Endothelial cell of umbilical vein (primary cell): ENCODE results near the gene FCRL2. TPM values are rescaled to one million over a fixed set of nuclear protein-coding genes. Genes with fewer than 3 reads are reported as not detected.

Experiments used
- BruUV-seq: library from RNA; stranded (reverse); fragments of 400-500 nt; replicated peaks from 2 replicates; lab custom pipeline; 2021; lab: Mats Ljungman, UMichigan
- CTCF ChIA-PET: fragments of 300-600, 350-600 bp; sonication (Branson Sonifier 250); formaldehyde crosslinking; loops from one replicate; lab custom pipeline; 2021; ENCODE audit warnings: antibody characterized with exemption, inconsistent platforms; lab: Charles Lee
- POLR2A ChIA-PET: fragments of 300-600, 350-600 bp; sonication (Branson Sonifier 250); formaldehyde crosslinking; loops from one replicate; lab custom pipeline; 2021; ENCODE audit warnings: antibody characterized with exemption, inconsistent platforms; lab: Charles Lee
- DNase-seq: peaks from one replicate; pipeline ENCODE4 v3.0.0-alpha.2; 2011; ENCODE audit warnings: low read depth, low spot score
- FAIRE-seq: peaks from 2 replicates; lab custom pipeline; 2011; peaks lifted over from hg19 to GRCh38; lab: Jason Lieb, UNC
- H2AFZ ChIP-seq: 2 replicates; pipeline ENCODE4 v1.6.0; 2012; ENCODE audit warnings: low read depth, low read length, control low read depth, inconsistent platforms
- H3K27ac ChIP-seq: 2 replicates; pipeline ENCODE4 v1.5.1; 2011; ENCODE audit warnings: low read depth, mild to moderate bottlenecking, control low read depth, low read length, moderate library complexity; ENCODE audit not compliant: insufficient read depth
- H3K27me3 ChIP-seq, 2 experiments: 2 replicates each; pipeline versions ENCODE4 v1.6.0 to v1.6.1; 2011; ENCODE audit warnings: low read length in 2 of 2, mixed read lengths in 1 of 2; ENCODE audit not compliant: control insufficient read depth in 2 of 2, insufficient read depth in 2 of 2
- H3K36me3 ChIP-seq, 2 experiments: 2 replicates in 1 of 2; 3 replicates in 1 of 2; pipeline ENCODE4 v1.5.1; 2011; ENCODE audit warnings: low read length in 2 of 2, mild to moderate bottlenecking in 1 of 2, moderate library complexity in 1 of 2; ENCODE audit not compliant: control insufficient read depth in 2 of 2, insufficient read depth in 2 of 2; ENCODE audit errors: extremely low read depth in 1 of 2
- H3K4me1 ChIP-seq: 3 replicates; pipeline ENCODE4 v1.5.1; 2011; ENCODE audit warnings: mild to moderate bottlenecking, low read length; ENCODE audit not compliant: control insufficient read depth, insufficient read depth; ENCODE audit errors: extremely low read depth
- H3K4me2 ChIP-seq: 2 replicates; pipeline ENCODE4 v1.6.1; 2011; ENCODE audit warnings: low read length, control low read depth, mixed read lengths; ENCODE audit not compliant: insufficient read depth
- H3K4me3 ChIP-seq, 3 experiments: fragments of 200-600 bp in 1 of 3; sonication (generic), shearing (Covaris generic) in 1 of 3; replicated peaks in 1 of 3; 2 replicates each; pipeline ENCODE4 v1.5.1; 2011 to 2016; ENCODE audit warnings: control low read depth in 3 of 3, low read length in 3 of 3, mild to moderate bottlenecking in 2 of 3, inconsistent platforms in 1 of 3, low read depth in 1 of 3, moderate library complexity in 1 of 3; ENCODE audit not compliant: insufficient read depth in 1 of 3
- H3K79me2 ChIP-seq: 2 replicates; pipeline ENCODE4 v1.6.0; 2012; ENCODE audit warnings: low read length, inconsistent platforms; ENCODE audit not compliant: control insufficient read depth, insufficient read depth
- H3K9ac ChIP-seq: replicated peaks from 2 replicates; pipeline ENCODE3; 2011; ENCODE audit warnings: low read length, control low read depth; ENCODE audit not compliant: insufficient read depth; ENCODE audit errors: extremely low read depth
- H3K9me1 ChIP-seq: replicated peaks from 3 replicates; pipeline ENCODE4 v1.6.0; 2011; ENCODE audit warnings: mild to moderate bottlenecking, low read length; ENCODE audit not compliant: control insufficient read depth, insufficient read depth; ENCODE audit errors: extremely low read depth
- H3K9me3 ChIP-seq: replicated peaks from 2 replicates; pipeline ENCODE4 v1.5.1; 2012; ENCODE audit warnings: low read length, inconsistent platforms; ENCODE audit not compliant: control insufficient read depth, insufficient read depth
- H4K20me1 ChIP-seq: replicated peaks from 2 replicates; pipeline ENCODE3; 2011; ENCODE audit warnings: mild to moderate bottlenecking, low read length; ENCODE audit not compliant: control insufficient read depth, insufficient read depth; ENCODE audit errors: extremely low read depth
- CTCF ChIP-seq, 2 donors: IDR thresholded peaks; 1 replicate in 1 of 2; 2 replicates in 1 of 2; pipeline ENCODE4 v1.5.1; 2011; ENCODE audit warnings: low read length in 2 of 2, mild to moderate bottlenecking in 2 of 2, moderate library complexity in 2 of 2, control low read depth in 1 of 2, inconsistent platforms in 1 of 2, low read depth in 1 of 2; ENCODE audit not compliant: insufficient read depth in 1 of 2; ENCODE audit errors: extremely low read depth in 1 of 2
- EZH2 ChIP-seq: IDR thresholded peaks from 2 replicates; pipeline ENCODE4 v1.6.1; 2012; ENCODE audit warnings: borderline replicate concordance, low read depth, mild to moderate bottlenecking, moderate library complexity, low read length, inconsistent platforms; ENCODE audit not compliant: severe bottlenecking
- FOS ChIP-seq: IDR thresholded peaks from 2 replicates; pipeline ENCODE4 v1.6.1; 2011; ENCODE audit warnings: mild to moderate bottlenecking, low read length, moderate library complexity, borderline replicate concordance; ENCODE audit not compliant: insufficient read depth
- GATA2 ChIP-seq: IDR thresholded peaks from 2 replicates; pipeline ENCODE4 v1.7.0; 2011; ENCODE audit warnings: low read depth, mild to moderate bottlenecking, moderate library complexity, mixed read lengths, low read length; ENCODE audit not compliant: insufficient read length, insufficient read depth
- JUN ChIP-seq: IDR thresholded peaks from 2 replicates; pipeline ENCODE4 v1.6.1; 2011; ENCODE audit warnings: borderline replicate concordance, low read depth; ENCODE audit not compliant: insufficient read length, insufficient read depth
- MAX ChIP-seq: IDR thresholded peaks from 2 replicates; pipeline ENCODE4 v1.6.1; 2011; ENCODE audit not compliant: insufficient read depth, insufficient read length
- MYC ChIP-seq: IDR thresholded peaks from one replicate; pipeline ENCODE4 v1.6.1; 2011; ENCODE audit warnings: mild to moderate bottlenecking, low read depth, low read length
- POLR2A ChIP-seq: IDR thresholded peaks from 2 replicates; pipeline ENCODE4 v1.6.1; 2012; ENCODE audit warnings: low read depth, mild to moderate bottlenecking, control low read depth, low read length
- POLR2AphosphoS5 ChIP-seq: IDR thresholded peaks from 2 replicates; pipeline ENCODE4 v1.6.1; 2012; ENCODE audit warnings: low read depth, mild to moderate bottlenecking, control low read depth, low read length, moderate library complexity; ENCODE audit not compliant: insufficient read depth
- dilution Hi-C: fragments of 300-500 bp; cut with MboI; formaldehyde crosslinking; loops from one replicate; pipeline ENCODE4 v1.15.0; 2019; ENCODE audit warnings: low sequenced_read_pairs; ENCODE audit not compliant: extremely low pct_ligation_motif_present
- intact Hi-C: fragments of 100-400 bp; cut with micrococcal nuclease; formaldehyde crosslinking; loops from one replicate; pipeline ENCODE4 v1.10.0; 2022
- polyA plus RNA-seq, 4 experiments: library from polyadenylated mRNA; depleted of rRNA in 3 of 4; stranded (reverse) in 3 of 4; unstranded in 1 of 4; fragments of >200 nt; gene quantifications; 2 replicates each; pipeline versions ENCODE4 v1.2.1 to v1.2.3, GENCODE V29; 2011 to 2012; ENCODE audit warnings: missing spikeins in 1 of 4
- total RNA-seq: library from RNA; stranded (reverse); gene quantifications from 2 replicates; pipeline ENCODE4 v1.2.3, GENCODE V29; 2021

FCRL2 gene
- total and polyA plus RNA-seq, 2 donors (not counting 3 experiments of a cell fraction or from before 2014, with no cell fraction given) = not detected

GRCh38 chr1:157696966-157697628 is 79.8 kb downstream of the FCRL2 start:
- Histone ChIP-seq H4K20me1 (no peaks in the 10 kb centered on the region), H3K27me3 (no peaks in the 10 kb centered on the region), H3K4me2 (no peak overlapping the region), H3K9me1 (no peaks in the 10 kb centered on the region), H3K4me1 (no peaks in the 10 kb centered on the region), H3K4me3 (no peak overlapping the region), H3K79me2 (no peaks in the 10 kb centered on the region), H2AFZ (no peak overlapping the region), H3K36me3 (no peaks in the 10 kb centered on the region), H3K9me3 (no peaks in the 10 kb centered on the region), H3K9ac (no peak overlapping the region), H3K27ac (no peak overlapping the region)
- ChIA-PET POLR2A (no interaction called here), CTCF (interaction anchor here (0.6 kb wide), 1 partner anchor 117 kb away, joined by 3 read pairs; no protein-coding TSS in a partner anchor)
- no TSS peak for BruUV-seq
- no peak for TF ChIP-seq POLR2AphosphoS5
- no peak for TF ChIP-seq EZH2
- TF ChIP-seq CTCF (IDR thresholded peaks at IDR 0.05; ENCODE audit: extremely low read depth in 1 of 2, insufficient read depth in 1 of 2, low read depth in 1 of 2, low read length in 2 of 2) = no peak
- TF ChIP-seq MYC = no peak
- TF ChIP-seq FOS = no peak
- no peak for TF ChIP-seq JUN
- no peak for TF ChIP-seq POLR2A
- no peak for TF ChIP-seq GATA2
- TF ChIP-seq MAX = no peak
- intact Hi-C loops (no loop called here), dilution Hi-C loops (no loop called here)
- FAIRE-seq (no peak), DNase-seq (no peak)

Other genes starting within 250 kb of the FCRL2 start
- not detected in 2 replicates for gene FCRL5, start 224.6 kb downstream of the FCRL2 start, total RNA-seq
- not detected in 2 replicates for gene FCRL5, start 224.6 kb downstream of the FCRL2 start, polyA plus RNA-seq
- gene FCRL4, start 179.0 kb downstream of the FCRL2 start, total RNA-seq = not detected in 2 replicates
- gene FCRL4, start 179.0 kb downstream of the FCRL2 start, polyA plus RNA-seq = not detected in 2 replicates
- not detected in 2 replicates for gene FCRL3, start 76.4 kb downstream of the FCRL2 start, total RNA-seq
- not detected in 2 replicates for gene FCRL3, start 76.4 kb downstream of the FCRL2 start, polyA plus RNA-seq
- gene FCRL1, start 43.0 kb upstream of the FCRL2 start, total RNA-seq = not detected in 2 replicates
- not detected in 2 replicates for gene FCRL1, start 43.0 kb upstream of the FCRL2 start, polyA plus RNA-seq
- not detected in 2 replicates for gene CD5L, start 64.7 kb upstream of the FCRL2 start, total RNA-seq
- gene CD5L, start 64.7 kb upstream of the FCRL2 start, polyA plus RNA-seq = not detected in 2 replicates
- 53.6 and 57.6 TPM in 2 replicates for gene KIRREL1, start 216.5 kb upstream of the FCRL2 start, total RNA-seq
- 30.7 and 35.6 TPM in 2 replicates for gene KIRREL1, start 216.5 kb upstream of the FCRL2 start, polyA plus RNA-seq